ENCODE results near the gene MAPK8IP3. TPM values are rescaled to one million over a fixed set of nuclear protein-coding genes. Genes with fewer than 3 reads are reported as not detected.

Gene MAPK8IP3
- total and polyA plus RNA-seq, 9 of the 15 experiments (the other 6 are each of a cell fraction or from before 2014, with no cell fraction given): 0.17 to 58.7 (median 16.7) TPM

DNA sequence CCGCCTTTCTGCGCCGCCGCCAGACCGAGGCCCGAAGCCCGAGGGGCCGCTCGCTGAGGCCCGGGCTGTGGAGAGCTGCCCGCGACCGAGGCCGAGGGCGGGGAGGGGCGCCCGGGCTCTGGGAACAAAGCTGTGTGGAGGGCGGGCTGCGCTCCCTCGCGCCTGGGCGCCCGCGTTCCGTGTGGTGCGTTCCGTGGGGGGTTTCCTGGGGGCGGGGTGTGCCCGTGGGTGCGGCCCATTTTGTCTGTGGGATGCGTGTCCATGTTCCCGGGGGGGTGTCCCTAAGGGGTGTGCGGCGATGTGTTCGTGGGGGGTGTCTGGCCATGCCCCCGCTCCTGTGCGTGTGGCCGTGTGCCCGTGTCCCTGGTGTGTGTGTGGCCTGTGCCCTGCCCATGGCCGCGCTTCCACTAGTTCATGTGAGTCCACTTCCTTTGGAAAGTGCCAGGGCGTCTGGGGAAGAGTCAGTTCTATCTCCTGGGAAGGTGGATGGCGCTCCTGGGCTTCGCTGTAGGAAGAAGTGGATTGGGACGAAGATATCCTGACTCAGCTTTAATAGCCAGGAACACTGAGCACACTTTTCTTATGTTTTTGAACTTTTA, 27.4 kb upstream of the MAPK8IP3 start:
- DNase-seq (ENCODE audit: extremely low read depth in 1 of 4, low spot score in 3 of 4): peak in 1 of 4 experiments; percentile 37
- H2AFZ ChIP-seq (ENCODE audit: low read depth, low read length): peak overlapping the region; percentile 16
- H3K9me3 ChIP-seq (replicated peaks; ENCODE audit: control insufficient read depth, insufficient read depth, low read depth, low read length): no peaks in the 10 kb centered on the region
- intact Hi-C loops (cut with micrococcal nuclease) (no loop called here), in situ Hi-C loops (cut with MboI) (no loop called here)
- H3K4me3 ChIP-seq: peak overlapping the region; percentile 84
- no peaks in the 10 kb centered on the region for H3K9me1 ChIP-seq (ENCODE audit: control insufficient read depth, insufficient read depth, low read length)
- peak overlapping the region; percentile 81 for H3K27ac ChIP-seq (ENCODE audit: extremely low read depth, low read depth, low read length)
- FAIRE-seq: no peak
- H3K79me2 ChIP-seq (ENCODE audit: control insufficient read depth, insufficient read depth, low read length): peaks cover 53% of the 10 kb centered on the region
- CTCF ChIA-PET (ENCODE audit: low intra/inter-chr PET ratio): no interaction called here
- TSS peak; percentile 57 for BruUV-seq (replicated peaks)
- peak overlapping the region; percentile 99 for H3K4me2 ChIP-seq (ENCODE audit: insufficient read depth, low read length)
- peak overlapping the region; percentile 87 to 96 for H3K9ac ChIP-seq (ENCODE audit: insufficient read depth in 1 of 2, low read depth in 2 of 2, low read length in 2 of 2)
- peak; percentile 14 for ATAC-seq
- H4K20me1 ChIP-seq (replicated peaks; ENCODE audit: control insufficient read depth, insufficient read depth, low read length): peaks cover 8% of the 10 kb centered on the region
- peaks cover 13 to 30% of the 10 kb centered on the region in 2 experiments; a peak in 4 of 5 replicates for H3K4me1 ChIP-seq (replicated peaks in 1 of 2; ENCODE audit: control insufficient read depth in 2 of 2, insufficient read depth in 2 of 2, low read length in 2 of 2)
- H3K36me3 ChIP-seq (ENCODE audit: control insufficient read depth, insufficient read depth, low read length): peaks cover 58% of the 10 kb centered on the region; the same call in 2 of the 3 replicates
- under 1% methylated on average over 29 of the region's 45 CpGs for WGBS (ENCODE audit: insufficient coverage, low coverage, missing lambda C conversion rate)
- H3K27me3 ChIP-seq (ENCODE audit: control insufficient read depth in 2 of 2, insufficient read depth in 2 of 2, low read length in 2 of 2): no peaks in the 10 kb centered on the region
- POLR2A ChIA-PET: interaction anchor here (0.6 to 2.6 kb wide), 13 partner anchors 11 to 1110 kb away, joined by 3 to 21 read pairs (median 3); partner anchors contain the start of genes CRAMP1, IFT140, MAPK8IP3 and METTL26
- TF ChIP-seq ZKSCAN8 (CRISPR knock-in tag; IDR thresholded peaks at IDR 0.05) (no peak), SMARCE1 (IDR thresholded peaks at IDR 0.05) (0 out of 2 replicates have a peak, but pooled peaks have one; percentile 20), ZNF41 (CRISPR knock-in tag; conservative IDR thresholded peaks at IDR 0.05) (no peak), KAT7 (CRISPR knock-in tag; IDR thresholded peaks at IDR 0.05; ENCODE audit: borderline replicate concordance) (0 out of 2 replicates have a peak, but pooled peaks have one; percentile 66), ZBTB7A (IDR thresholded peaks at IDR 0.05; ENCODE audit: borderline replicate concordance, control insufficient read depth, low read depth, low read length) (0 out of 2 replicates have a peak, but pooled peaks have one; percentile 10), GABPB1 (CRISPR knock-in tag; IDR thresholded peaks at IDR 0.05) (no peak), STAG1 (CRISPR knock-in tag; IDR thresholded peaks at IDR 0.05; ENCODE audit: borderline replicate concordance) (no peak), CBX5 (IDR thresholded peaks at IDR 0.05; ENCODE audit: borderline replicate concordance, low read depth) (no peak), ZNF316 (IDR thresholded peaks at IDR 0.05) (peak; percentile 99), GATAD2A (IDR thresholded peaks at IDR 0.05) (peak; percentile 74; the same call in 1 of the 2 replicates), MIER1 (IDR thresholded peaks at IDR 0.05; ENCODE audit: low read depth) (no peak), SIN3A (IDR thresholded peaks at IDR 0.05; ENCODE audit: borderline replicate concordance in 2 of 2, control insufficient read depth in 1 of 2, low read depth in 2 of 2, low read length in 2 of 2) (no peak), MTF1 (CRISPR knock-in tag; IDR thresholded peaks at IDR 0.05; ENCODE audit: borderline replicate concordance) (no peak), POLR3A (IDR thresholded peaks at IDR 0.05; ENCODE audit: borderline replicate concordance, extremely low read depth, insufficient read depth, insufficient read length) (no peak), TBP (optimal IDR thresholded peaks at IDR 0.05; ENCODE audit: low read depth, low read length) (no peak)
- TF ChIP-seq, protein P1, sequence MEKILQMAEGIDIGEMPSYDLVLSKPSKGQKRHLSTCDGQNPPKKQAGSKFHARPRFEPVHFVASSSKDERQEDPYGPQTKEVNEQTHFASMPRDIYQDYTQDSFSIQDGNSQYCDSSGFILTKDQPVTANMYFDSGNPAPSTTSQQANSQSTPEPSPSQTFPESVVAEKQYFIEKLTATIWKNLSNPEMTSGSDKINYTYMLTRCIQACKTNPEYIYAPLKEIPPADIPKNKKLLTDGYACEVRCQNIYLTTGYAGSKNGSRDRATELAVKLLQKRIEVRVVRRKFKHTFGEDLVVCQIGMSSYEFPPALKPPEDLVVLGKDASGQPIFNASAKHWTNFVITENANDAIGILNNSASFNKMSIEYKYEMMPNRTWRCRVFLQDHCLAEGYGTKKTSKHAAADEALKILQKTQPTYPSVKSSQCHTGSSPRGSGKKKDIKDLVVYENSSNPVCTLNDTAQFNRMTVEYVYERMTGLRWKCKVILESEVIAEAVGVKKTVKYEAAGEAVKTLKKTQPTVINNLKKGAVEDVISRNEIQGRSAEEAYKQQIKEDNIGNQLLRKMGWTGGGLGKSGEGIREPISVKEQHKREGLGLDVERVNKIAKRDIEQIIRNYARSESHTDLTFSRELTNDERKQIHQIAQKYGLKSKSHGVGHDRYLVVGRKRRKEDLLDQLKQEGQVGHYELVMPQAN (IDR thresholded peaks at IDR 0.05; ENCODE audit: borderline replicate concordance): peak; percentile 54; the same call in 1 of the 2 replicates
- TF ChIP-seq, protein P2, sequence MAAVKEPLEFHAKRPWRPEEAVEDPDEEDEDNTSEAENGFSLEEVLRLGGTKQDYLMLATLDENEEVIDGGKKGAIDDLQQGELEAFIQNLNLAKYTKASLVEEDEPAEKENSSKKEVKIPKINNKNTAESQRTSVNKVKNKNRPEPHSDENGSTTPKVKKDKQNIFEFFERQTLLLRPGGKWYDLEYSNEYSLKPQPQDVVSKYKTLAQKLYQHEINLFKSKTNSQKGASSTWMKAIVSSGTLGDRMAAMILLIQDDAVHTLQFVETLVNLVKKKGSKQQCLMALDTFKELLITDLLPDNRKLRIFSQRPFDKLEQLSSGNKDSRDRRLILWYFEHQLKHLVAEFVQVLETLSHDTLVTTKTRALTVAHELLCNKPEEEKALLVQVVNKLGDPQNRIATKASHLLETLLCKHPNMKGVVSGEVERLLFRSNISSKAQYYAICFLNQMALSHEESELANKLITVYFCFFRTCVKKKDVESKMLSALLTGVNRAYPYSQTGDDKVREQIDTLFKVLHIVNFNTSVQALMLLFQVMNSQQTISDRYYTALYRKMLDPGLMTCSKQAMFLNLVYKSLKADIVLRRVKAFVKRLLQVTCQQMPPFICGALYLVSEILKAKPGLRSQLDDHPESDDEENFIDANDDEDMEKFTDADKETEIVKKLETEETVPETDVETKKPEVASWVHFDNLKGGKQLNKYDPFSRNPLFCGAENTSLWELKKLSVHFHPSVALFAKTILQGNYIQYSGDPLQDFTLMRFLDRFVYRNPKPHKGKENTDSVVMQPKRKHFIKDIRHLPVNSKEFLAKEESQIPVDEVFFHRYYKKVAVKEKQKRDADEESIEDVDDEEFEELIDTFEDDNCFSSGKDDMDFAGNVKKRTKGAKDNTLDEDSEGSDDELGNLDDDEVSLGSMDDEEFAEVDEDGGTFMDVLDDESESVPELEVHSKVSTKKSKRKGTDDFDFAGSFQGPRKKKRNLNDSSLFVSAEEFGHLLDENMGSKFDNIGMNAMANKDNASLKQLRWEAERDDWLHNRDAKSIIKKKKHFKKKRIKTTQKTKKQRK (IDR thresholded peaks at IDR 0.05; ENCODE audit: borderline replicate concordance, low read depth, low read length): no peak
